PC-3 (cell line): ENCODE results near the gene EHD3.

Experiments used
- CTCF ChIP-seq: fragments of 300-600 bp; sonication (generic); conservative IDR thresholded peaks from 2 replicates; pipeline ENCODE4 v1.5.1; 2017; ENCODE audit warnings: antibody characterized with exemption, low read depth, mild to moderate bottlenecking, low read length
- EZH2 ChIP-seq: fragments of 300-600 bp; sonication (generic); IDR thresholded peaks from one replicate; pipeline ENCODE4 v1.6.1; 2017; ENCODE audit warnings: antibody characterized with exemption, mild to moderate bottlenecking, low read length; ENCODE audit not compliant: unreplicated experiment

GRCh38 chr2:31243053-31243452 is 9.1 kb downstream of the EHD3 start:
- TF ChIP-seq CTCF: no peak
- no peak for TF ChIP-seq EZH2
